HG03135 (cell line): ENCODE measurements around the gene ZMYND8.
"Not testable (repeated sequence)": the region's sequence is repeated elsewhere in the genome, so short reads cannot be mapped to it uniquely, and the experiment has no call there.

Experiments
- ATAC-seq: cut with Tn5 transposase; IDR thresholded peaks from one replicate; pipeline ENCODE4 v1.9.1; 2021; ENCODE audit warnings: mild to moderate bottlenecking, moderate library complexity; ENCODE audit not compliant: unreplicated experiment

The ZMYND8 gene

GRCh38 chr20:47290666-47291430, 65.7 kb downstream of the ZMYND8 start:
- no peak for ATAC-seq

- ATAC-seq, result no peak
These were observed 66.5 kb downstream of the ZMYND8 start for GRCh38 chr20:47290008-47290407.

GRCh38 chr20:47289096-47289495, 67.4 kb downstream of the ZMYND8 start:
- no peak for ATAC-seq

GRCh38 chr20:47288530-47288929, 68.0 kb downstream of the ZMYND8 start:
- not testable (repeated sequence) for ATAC-seq

- no peak for ATAC-seq
These were observed 68.8 kb downstream of the ZMYND8 start for GRCh38 chr20:47287609-47288144.

- ATAC-seq, result no peak
These were observed 69.8 kb downstream of the ZMYND8 start for GRCh38 chr20:47286681-47287080.

GRCh38 chr20:47285189-47285588, 71.3 kb downstream of the ZMYND8 start:
- no peak for ATAC-seq

GRCh38 chr20:47284373-47284772, 72.1 kb downstream of the ZMYND8 start:
- no peak for ATAC-seq

- ATAC-seq, result no peak
These were observed 73.1 kb downstream of the ZMYND8 start for GRCh38 chr20:47283411-47283810.

GRCh38 chr20:47282864-47283263, 73.6 kb downstream of the ZMYND8 start:
- ATAC-seq, result no peak

- ATAC-seq, result no peak
These were observed 75.1 kb downstream of the ZMYND8 start for GRCh38 chr20:47281376-47281775.

GRCh38 chr20:47280668-47281067, 75.8 kb downstream of the ZMYND8 start:
- no peak for ATAC-seq

- no peak for ATAC-seq
These were observed 76.3 kb downstream of the ZMYND8 start for GRCh38 chr20:47280228-47280627.

- no peak for ATAC-seq
These were observed 77.6 kb downstream of the ZMYND8 start for GRCh38 chr20:47278907-47279348.

GRCh38 chr20:47277535-47277872, 79.0 kb downstream of the ZMYND8 start:
- ATAC-seq, result not testable (repeated sequence)

- no peak for ATAC-seq
These were observed 79.5 kb downstream of the ZMYND8 start for GRCh38 chr20:47276851-47277534.

GRCh38 chr20:47276251-47276650, 80.2 kb downstream of the ZMYND8 start:
- ATAC-seq, result no peak

GRCh38 chr20:47275548-47275947, 81.0 kb downstream of the ZMYND8 start:
- no peak for ATAC-seq

- peak; percentile 76 for ATAC-seq
These were observed 81.9 kb downstream of the ZMYND8 start for GRCh38 chr20:47274401-47275108.

- no peak for ATAC-seq
These were observed 82.8 kb downstream of the ZMYND8 start for GRCh38 chr20:47273591-47274235.
